Cardiac muscle cell (in vitro differentiated cells and primary cell): ENCODE measurements around the gene HSPB6. TPM values are rescaled to one million over a fixed set of nuclear protein-coding genes. Genes with fewer than 3 reads are reported as not detected.

ENCODE experiments used
- DNase-seq, 2 donors: peaks; one replicate each; pipeline versions ENCODE4 v3.0.0 to v3.0.0-alpha.2; 2010 to 2017; ENCODE audit warnings: low read depth in 1 of 2, low spot score in 1 of 2
- H3K27ac ChIP-seq: fragments of 200-600 bp; sonication (generic); 2 replicates; pipeline ENCODE4 v1.5.1; 2016
- H3K27me3 ChIP-seq: fragments of 200-600 bp; sonication (generic); 2 replicates; pipeline ENCODE4 v1.6.0; 2016; ENCODE audit warnings: control low read depth
- H3K36me3 ChIP-seq: fragments of 200-600 bp; sonication (generic); 2 replicates; pipeline ENCODE4 v1.5.1; 2016; ENCODE audit warnings: control low read depth
- H3K4me1 ChIP-seq: fragments of 200-600 bp; sonication (generic); 2 replicates; pipeline ENCODE4 v1.8.1; 2017; ENCODE audit warnings: low read depth, mild to moderate bottlenecking, mixed run types
- H3K4me3 ChIP-seq: fragments of 200-600 bp; sonication (generic); 2 replicates; pipeline ENCODE4 v1.5.1; 2016; ENCODE audit warnings: mild to moderate bottlenecking
- H3K9me3 ChIP-seq: fragments of 200-600 bp; sonication (generic); 2 replicates; pipeline ENCODE4 v1.5.1; 2017; ENCODE audit warnings: low read depth, mild to moderate bottlenecking, control low read depth
- polyA plus RNA-seq: library from polyadenylated mRNA; unstranded; fragments of >200 nt; fragmentation: Nextera tagmentation; extraction: Ambion mirVana; gene quantifications from 2 replicates; pipeline ENCODE4 v1.2.1, GENCODE V29; 2016
- total RNA-seq: library from RNA; depleted of rRNA; stranded (reverse); fragments of >200 nt; gene quantifications from 2 replicates; pipeline ENCODE4 v1.2.3, GENCODE V29; 2016
- TF ChIP-seq, protein P1 (sequence below): IDR thresholded peaks from 2 replicates; pipeline ENCODE4 v1.5.1; 2012; ENCODE audit warnings: low read depth, mild to moderate bottlenecking, low read length

The HSPB6 gene
- total and polyA plus RNA-seq, 2 experiments from 2014 or later: 0.51 to 2.6 TPM

GRCh38 chr19:35791814-35792279 lies 35.0 kb upstream of the HSPB6 start:
- H3K4me3 ChIP-seq: no peak overlapping the region
- no peaks in the 10 kb centered on the region for H3K4me1 ChIP-seq
- no peaks in the 10 kb centered on the region for H3K36me3 ChIP-seq
- no peaks in the 10 kb centered on the region for H3K9me3 ChIP-seq
- no peak for DNase-seq
- no peak overlapping the region for H3K27ac ChIP-seq
- peaks cover 21% of the 10 kb centered on the region for H3K27me3 ChIP-seq
- TF ChIP-seq, protein P1, sequence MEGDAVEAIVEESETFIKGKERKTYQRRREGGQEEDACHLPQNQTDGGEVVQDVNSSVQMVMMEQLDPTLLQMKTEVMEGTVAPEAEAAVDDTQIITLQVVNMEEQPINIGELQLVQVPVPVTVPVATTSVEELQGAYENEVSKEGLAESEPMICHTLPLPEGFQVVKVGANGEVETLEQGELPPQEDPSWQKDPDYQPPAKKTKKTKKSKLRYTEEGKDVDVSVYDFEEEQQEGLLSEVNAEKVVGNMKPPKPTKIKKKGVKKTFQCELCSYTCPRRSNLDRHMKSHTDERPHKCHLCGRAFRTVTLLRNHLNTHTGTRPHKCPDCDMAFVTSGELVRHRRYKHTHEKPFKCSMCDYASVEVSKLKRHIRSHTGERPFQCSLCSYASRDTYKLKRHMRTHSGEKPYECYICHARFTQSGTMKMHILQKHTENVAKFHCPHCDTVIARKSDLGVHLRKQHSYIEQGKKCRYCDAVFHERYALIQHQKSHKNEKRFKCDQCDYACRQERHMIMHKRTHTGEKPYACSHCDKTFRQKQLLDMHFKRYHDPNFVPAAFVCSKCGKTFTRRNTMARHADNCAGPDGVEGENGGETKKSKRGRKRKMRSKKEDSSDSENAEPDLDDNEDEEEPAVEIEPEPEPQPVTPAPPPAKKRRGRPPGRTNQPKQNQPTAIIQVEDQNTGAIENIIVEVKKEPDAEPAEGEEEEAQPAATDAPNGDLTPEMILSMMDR: no peak

DNA sequence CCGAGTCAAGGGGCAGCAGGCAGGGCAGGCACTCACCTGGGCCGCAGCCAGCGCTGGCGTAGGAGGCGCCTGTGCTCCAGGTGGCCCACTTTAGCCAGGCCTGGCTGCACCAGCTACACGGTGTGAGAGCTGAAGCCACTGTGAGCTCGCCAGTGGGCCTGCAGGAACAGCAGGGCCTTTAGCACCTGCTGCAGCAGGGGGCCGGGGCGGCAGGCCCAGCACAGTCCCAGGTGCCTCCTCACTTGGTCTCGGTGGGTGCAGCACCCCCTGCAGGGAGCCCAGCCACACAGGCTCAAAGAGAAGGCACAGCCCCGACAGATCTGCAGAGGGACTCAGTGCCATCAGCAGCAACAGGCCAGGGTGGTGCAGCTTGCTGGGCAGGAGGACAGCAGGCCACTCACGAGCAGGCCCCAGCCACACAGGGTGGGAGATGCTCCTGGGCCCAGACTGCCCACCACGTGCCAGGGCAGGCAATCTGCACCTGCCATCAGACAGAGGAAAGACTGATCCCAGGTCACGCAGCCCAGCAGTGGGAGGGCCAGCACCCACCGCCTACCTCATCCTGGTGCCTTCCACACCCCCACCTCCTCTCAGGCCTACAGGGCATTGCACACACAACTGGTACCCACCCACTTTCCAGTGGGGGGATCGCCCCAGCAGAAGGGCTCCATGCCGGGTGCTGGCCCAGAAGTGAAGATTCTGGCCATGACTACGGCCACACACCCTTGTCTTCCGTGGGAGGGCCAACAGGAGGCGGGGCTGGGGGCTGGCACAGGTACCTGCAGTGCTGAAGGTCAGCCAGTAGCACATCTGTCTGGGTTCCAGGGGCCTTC lies 34.4 kb upstream of the HSPB6 start:
- Histone ChIP-seq H3K27ac (no peak overlapping the region), H3K9me3 (no peaks in the 10 kb centered on the region), H3K36me3 (no peaks in the 10 kb centered on the region), H3K27me3 (peaks cover 15% of the 10 kb centered on the region), H3K4me3 (no peak overlapping the region), H3K4me1 (no peaks in the 10 kb centered on the region)
- DNase-seq: no peak
- TF ChIP-seq, protein P1: no peak

GRCh38 chr19:35789978-35790944 lies 33.4 kb upstream of the HSPB6 start:
- Histone ChIP-seq H3K27me3 (peaks cover 5% of the 10 kb centered on the region), H3K9me3 (no peaks in the 10 kb centered on the region), H3K4me3 (no peak overlapping the region), H3K4me1 (no peaks in the 10 kb centered on the region), H3K36me3 (no peaks in the 10 kb centered on the region), H3K27ac (no peak overlapping the region)
- no peak for DNase-seq
- TF ChIP-seq, protein P1: no peak

DNA sequence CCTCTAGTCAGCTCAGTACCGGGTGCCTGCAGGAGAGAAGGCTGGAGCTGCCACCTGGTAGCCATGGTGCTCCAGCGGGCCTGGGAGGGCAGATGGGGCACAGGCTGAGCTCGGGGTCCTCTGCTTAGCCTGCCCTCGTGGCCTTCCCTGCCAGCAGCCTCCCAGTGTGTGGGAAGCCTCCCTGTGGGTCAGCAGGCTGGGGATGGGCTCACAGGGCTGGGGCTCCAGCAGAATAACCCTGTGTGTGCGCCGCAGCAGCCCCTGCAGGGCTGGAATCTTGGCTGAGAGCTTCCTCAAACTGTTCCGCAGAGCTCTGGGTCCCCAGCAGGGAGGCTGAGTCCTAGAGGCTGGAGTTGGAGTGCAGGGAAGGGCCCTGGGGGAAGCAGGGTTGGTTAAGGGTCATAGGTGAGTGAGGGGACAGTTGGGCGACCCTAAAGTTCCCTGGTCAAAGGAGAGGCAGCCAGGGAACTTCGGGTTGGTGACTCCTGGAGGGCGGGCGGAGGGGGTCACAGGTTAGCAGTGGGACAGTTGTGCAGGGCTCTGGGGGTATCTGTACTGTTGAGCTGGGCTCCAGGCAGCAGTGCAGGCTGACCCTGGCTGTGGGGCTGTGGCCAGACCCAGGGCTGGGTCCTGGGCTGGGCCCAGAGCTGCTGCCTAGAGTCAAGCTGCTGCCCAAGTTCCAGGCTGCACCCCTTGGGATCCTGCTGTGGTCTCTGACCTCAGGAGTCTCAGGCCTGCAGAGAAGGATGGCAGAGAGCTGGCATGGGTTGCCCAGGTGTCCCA lies 32.6 kb upstream of the HSPB6 start:
- no peaks in the 10 kb centered on the region for H3K9me3 ChIP-seq
- no peaks in the 10 kb centered on the region for H3K27me3 ChIP-seq
- DNase-seq: no peak
- TF ChIP-seq, protein P1: no peak
- H3K4me3 ChIP-seq: no peak overlapping the region
- H3K36me3 ChIP-seq: no peaks in the 10 kb centered on the region
- no peaks in the 10 kb centered on the region for H3K4me1 ChIP-seq
- no peak overlapping the region for H3K27ac ChIP-seq
